ENCODE data around the gene ZNF335.

ZNF335 gene

DNA sequence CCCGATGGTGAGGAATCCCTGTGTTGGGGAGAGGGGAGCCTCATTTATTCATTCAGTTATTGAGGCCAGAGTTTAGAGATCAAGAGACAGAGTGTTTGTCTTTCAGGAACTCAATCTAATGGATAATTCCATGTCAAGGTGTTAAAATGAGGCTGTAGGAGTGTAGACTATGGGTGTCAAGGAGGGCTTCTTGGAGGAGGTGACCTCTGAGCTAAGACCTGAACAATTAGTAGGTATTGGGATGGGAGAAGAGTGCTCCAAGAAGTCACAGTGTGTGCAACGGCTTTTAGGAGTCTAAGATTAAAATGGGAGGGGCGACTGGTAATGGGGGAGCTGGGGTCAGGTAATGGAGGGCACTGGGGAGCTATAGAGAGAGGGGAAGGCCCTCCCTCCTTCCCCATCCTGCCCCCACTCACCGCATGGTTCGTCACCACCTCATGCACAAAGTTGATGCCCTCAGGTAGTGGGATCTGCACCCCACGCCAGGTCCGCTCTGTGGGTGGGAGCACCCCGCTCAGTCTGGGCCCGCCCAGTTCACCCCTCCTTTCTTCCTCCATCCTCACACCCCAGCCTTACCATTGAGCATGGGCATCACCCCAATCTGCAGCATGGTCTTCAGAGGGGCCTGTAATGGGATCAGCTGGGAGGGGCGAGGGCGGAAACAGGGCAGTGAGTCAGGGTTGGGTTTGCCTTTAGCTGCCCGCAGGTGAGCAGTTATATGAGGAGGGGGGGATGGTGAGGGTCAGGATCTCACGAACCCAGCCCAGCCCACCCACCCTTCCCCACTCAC is 72.8 kb downstream of the ZNF335 start:
- in situ Hi-C loops (cut with MboI; ENCODE audit: low pct_unique_long_range_greater_than_20kb, low sequenced_read_pairs) = no loop called here

More for the DNA sequence above, 72.8 kb downstream of the ZNF335 start:
- DNase-seq = no peak

All from KBM-7 (cell line).